PC-9 (cell line): ENCODE data around the gene SLC12A2.

ENCODE experiments used
- EZH2 ChIP-seq: fragments of 200-600 bp; sonication (generic); IDR thresholded peaks from 2 replicates; pipeline ENCODE4 v1.8.0; 2017; ENCODE audit warnings: antibody characterized with exemption, low read depth
- TF ChIP-seq, protein P1 (sequence below): fragments of 200-600 bp; sonication (generic); conservative IDR thresholded peaks from 2 replicates; pipeline ENCODE4 v1.6.1; 2017; ENCODE audit warnings: mixed run types, antibody characterized with exemption, mild to moderate bottlenecking, moderate library complexity

- TF ChIP-seq EZH2 = no peak
- TF ChIP-seq, protein P1, sequence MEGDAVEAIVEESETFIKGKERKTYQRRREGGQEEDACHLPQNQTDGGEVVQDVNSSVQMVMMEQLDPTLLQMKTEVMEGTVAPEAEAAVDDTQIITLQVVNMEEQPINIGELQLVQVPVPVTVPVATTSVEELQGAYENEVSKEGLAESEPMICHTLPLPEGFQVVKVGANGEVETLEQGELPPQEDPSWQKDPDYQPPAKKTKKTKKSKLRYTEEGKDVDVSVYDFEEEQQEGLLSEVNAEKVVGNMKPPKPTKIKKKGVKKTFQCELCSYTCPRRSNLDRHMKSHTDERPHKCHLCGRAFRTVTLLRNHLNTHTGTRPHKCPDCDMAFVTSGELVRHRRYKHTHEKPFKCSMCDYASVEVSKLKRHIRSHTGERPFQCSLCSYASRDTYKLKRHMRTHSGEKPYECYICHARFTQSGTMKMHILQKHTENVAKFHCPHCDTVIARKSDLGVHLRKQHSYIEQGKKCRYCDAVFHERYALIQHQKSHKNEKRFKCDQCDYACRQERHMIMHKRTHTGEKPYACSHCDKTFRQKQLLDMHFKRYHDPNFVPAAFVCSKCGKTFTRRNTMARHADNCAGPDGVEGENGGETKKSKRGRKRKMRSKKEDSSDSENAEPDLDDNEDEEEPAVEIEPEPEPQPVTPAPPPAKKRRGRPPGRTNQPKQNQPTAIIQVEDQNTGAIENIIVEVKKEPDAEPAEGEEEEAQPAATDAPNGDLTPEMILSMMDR = no peak
Observed at GRCh38 chr5:128196080-128196479, 112.5 kb downstream of the SLC12A2 start.
